Stomach (tissue), 4 donors: Measurements from ENCODE around the gene CIAO3.
A peak's percentile ranks its signal among the peaks of the same experiment; 100 is the strongest.

Experiments used
- CTCF ChIP-seq, 7 experiments: fragments of 450-650 bp in 4 of 7; fragments of 200-600 bp in 3 of 7; sonication (generic) in 3 of 7; IDR thresholded peaks; one replicate each; pipeline ENCODE4 v1.5.1; 2016 to 2019; ENCODE audit warnings: antibody characterized with exemption in 7 of 7, control low read depth in 2 of 7, mild to moderate bottlenecking in 1 of 7
- EP300 ChIP-seq: sonication (generic); formaldehyde crosslinking; IDR thresholded peaks from one replicate; pipeline ENCODE4 v1.6.1; 2017; ENCODE audit warnings: antibody characterized with exemption
- POLR2A ChIP-seq, 4 donors: fragments of 450-650 bp; IDR thresholded peaks; one replicate each; pipeline ENCODE4 v1.6.1; 2016; ENCODE audit warnings: antibody characterized with exemption in 4 of 4, control low read depth in 2 of 4, mild to moderate bottlenecking in 1 of 4, moderate library complexity in 1 of 4
- POLR2AphosphoS5 ChIP-seq, 3 donors: sonication (generic); formaldehyde crosslinking; IDR thresholded peaks; one replicate each; pipeline ENCODE4 v1.6.1; 2016; ENCODE audit warnings: antibody characterized with exemption in 3 of 3

GRCh38 chr16:714558-715476, 26.0 kb downstream of the CIAO3 start, which contains the start of gene METRN:
- no peak for TF ChIP-seq CTCF (IDR thresholded peaks at IDR 0.05)
- TF ChIP-seq POLR2AphosphoS5 (IDR thresholded peaks at IDR 0.05), result peak in 1 of 3 donors; percentile 31
- no peak for TF ChIP-seq EP300
- no peak for TF ChIP-seq POLR2A (IDR thresholded peaks at IDR 0.05)
